GM10847 (cell line): ENCODE data around the gene TXNL4B.
"Not testable (repeated sequence)": the region's sequence is repeated elsewhere in the genome, so short reads cannot be mapped to it uniquely, and the experiment has no call there.

Source experiments
- POLR2A ChIP-seq: IDR thresholded peaks from 2 replicates; pipeline ENCODE4 v1.6.1; 2011; ENCODE audit not compliant: insufficient read length; ENCODE audit errors: extremely low read depth

TXNL4B gene

GRCh38 chr16:72055911-72056310 lies 37.5 kb downstream of the TXNL4B start:
- TF ChIP-seq POLR2A: no peak

GRCh38 chr16:72054254-72054847 lies 39.1 kb downstream of the TXNL4B start, which contains the start of gene HP:
TSS of gene HP (plus strand) at chr16:72054505. CDS start at chr16:72054653, 148 bp downstream.
- not testable (repeated sequence) for TF ChIP-seq POLR2A

GRCh38 chr16:72051818-72052217 lies 41.6 kb downstream of the TXNL4B start:
- TF ChIP-seq POLR2A: no peak

GRCh38 chr16:72050769-72051464 lies 42.5 kb downstream of the TXNL4B start:
- TF ChIP-seq POLR2A: no peak

- TF ChIP-seq POLR2A: no peak
Observed at GRCh38 chr16:72049110-72049509, 44.3 kb downstream of the TXNL4B start.

- no peak for TF ChIP-seq POLR2A
Observed at GRCh38 chr16:72044825-72045359, 48.5 kb downstream of the TXNL4B start.

GRCh38 chr16:72044296-72044695 lies 49.1 kb downstream of the TXNL4B start:
- no peak for TF ChIP-seq POLR2A

GRCh38 chr16:72043539-72043938 lies 49.9 kb downstream of the TXNL4B start:
- TF ChIP-seq POLR2A: no peak

GRCh38 chr16:72043058-72043457 lies 50.4 kb downstream of the TXNL4B start:
- no peak for TF ChIP-seq POLR2A

GRCh38 chr16:72042157-72042660 lies 51.2 kb downstream of the TXNL4B start:
- no peak for TF ChIP-seq POLR2A

GRCh38 chr16:72036098-72036497 lies 57.3 kb downstream of the TXNL4B start:
- no peak for TF ChIP-seq POLR2A
